ENCODE data around the gene CRISP2. TPM values are rescaled to one million over a fixed set of nuclear protein-coding genes. Genes with fewer than 3 reads are reported as not detected.

Gene CRISP2, protein sequence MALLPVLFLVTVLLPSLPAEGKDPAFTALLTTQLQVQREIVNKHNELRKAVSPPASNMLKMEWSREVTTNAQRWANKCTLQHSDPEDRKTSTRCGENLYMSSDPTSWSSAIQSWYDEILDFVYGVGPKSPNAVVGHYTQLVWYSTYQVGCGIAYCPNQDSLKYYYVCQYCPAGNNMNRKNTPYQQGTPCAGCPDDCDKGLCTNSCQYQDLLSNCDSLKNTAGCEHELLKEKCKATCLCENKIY
- polyA plus RNA-seq, result under 1 TPM in 1 of 4 donors, not detected in 3; 0.30 TPM
- long read RNA-seq, donor 1, result 0 reads
- long read RNA-seq, donor 2, partial matches to known transcripts, result 69 of 96 reads
- long read RNA-seq, donor 2, other reads (novel, unspliced or antisense), result 27 of 96 reads
- long read RNA-seq, donor 3, result 0 reads
- long read RNA-seq, donor 4, result 0 reads
- long read RNA-seq, donor 5, result 0 reads
- long read RNA-seq, donor 6, result 0 reads
- long read RNA-seq, donor 7, result 0 reads
- long read RNA-seq, donor 8, result 0 reads
- long read RNA-seq, donor 9, result 0 reads
- long read RNA-seq, donor 10, result 0 reads

DNA sequence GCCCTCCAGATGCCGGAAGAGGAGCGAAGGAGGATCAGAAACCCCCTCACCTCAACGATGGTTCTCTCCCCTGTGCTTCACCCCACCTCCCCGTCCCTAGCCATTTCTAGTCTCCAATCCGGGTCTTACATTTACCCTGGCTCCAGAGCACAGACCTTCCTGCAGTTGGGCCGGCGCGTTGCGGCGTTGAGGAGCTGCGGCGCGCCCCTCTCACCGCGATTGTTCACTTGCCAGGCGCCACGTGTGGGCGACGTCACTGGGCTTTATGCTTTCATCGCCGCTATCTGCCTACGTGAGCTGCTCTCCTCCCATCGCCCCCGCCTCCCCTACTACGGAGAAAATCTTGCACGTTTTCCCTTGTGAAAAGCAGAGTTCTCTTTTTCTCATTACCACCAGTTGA lies at the start of gene CRISP2:
CRISP2 (minus strand) TSS at position 198 of the 400 bp plus-strand sequence. CDS start 4,347 bp downstream, outside the sequence.
- H3K36me3 ChIP-seq (ENCODE audit: control insufficient read depth in 3 of 3, insufficient read depth in 2 of 3, low read depth in 1 of 3, low read length in 3 of 3), result no peaks in the 10 kb centered on the region
- FAIRE-seq, result no peak
- H3K9me3 ChIP-seq (ENCODE audit: control insufficient read depth in 2 of 2, insufficient read depth in 1 of 2, low read depth in 1 of 2, low read length in 1 of 2), result no peaks in the 10 kb centered on the region
- peaks cover 0 to 5% (median 0%) of the 10 kb centered on the region in 3 donors for H3K27me3 ChIP-seq (ENCODE audit: control insufficient read depth in 3 of 3, insufficient read depth in 3 of 3, low read length in 3 of 3)
- WGBS, 3 donors, result 43 to 49% (median 45%) methylated on average over 26 of the region's 26 CpGs
- H3K4me1 ChIP-seq (ENCODE audit: control insufficient read depth in 3 of 3, insufficient read depth in 2 of 3, low read depth in 1 of 3, low read length in 2 of 3), result no peaks in the 10 kb centered on the region
- peak in 1 of 2 donors; percentile 64 for DNase-seq
- peak within 1 kb of the TSS in 1 of 3 donors; percentile 2 for H3K4me3 ChIP-seq (ENCODE audit: low read depth in 1 of 3, low read length in 3 of 3)
- H3K27ac ChIP-seq (ENCODE audit: low read depth in 1 of 3, low read length in 2 of 3), result no peak within 1 kb of the TSS

DNA sequence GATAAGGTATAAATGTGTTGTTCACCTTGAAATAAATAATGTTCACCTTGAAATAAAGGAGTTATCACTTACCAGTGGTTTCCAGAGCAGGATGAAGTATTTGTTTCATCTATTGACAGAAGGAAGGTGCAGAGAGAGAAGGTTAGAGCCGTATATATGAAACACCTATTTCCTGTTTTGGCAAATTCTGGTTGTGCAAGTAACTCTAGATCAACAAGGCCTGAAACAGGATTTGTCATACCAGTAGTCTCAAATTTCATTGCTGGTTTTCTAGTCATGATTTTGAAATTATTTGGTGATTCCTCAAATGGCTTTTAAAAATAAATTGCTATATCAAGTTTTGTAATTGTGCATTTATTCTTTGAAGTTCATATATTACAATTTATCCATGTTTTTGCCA lies 30.9 kb upstream of the CRISP2 start, which contains the start of gene CRISP3:
CRISP3 (minus strand) TSS at position 130 of the 400 bp plus-strand sequence; CDS start at position 109, 21 bp downstream.
- H3K9me3 ChIP-seq (ENCODE audit: control insufficient read depth in 2 of 2, insufficient read depth in 1 of 2, low read depth in 1 of 2, low read length in 1 of 2), result no peaks in the 10 kb centered on the region
- H3K4me1 ChIP-seq (ENCODE audit: control insufficient read depth in 3 of 3, insufficient read depth in 2 of 3, low read depth in 1 of 3, low read length in 2 of 3), result peaks cover 0 to 5% (median 0%) of the 10 kb centered on the region in 3 donors
- H3K27me3 ChIP-seq (ENCODE audit: control insufficient read depth in 3 of 3, insufficient read depth in 3 of 3, low read length in 3 of 3), result no peaks in the 10 kb centered on the region
- H3K27ac ChIP-seq (ENCODE audit: low read depth in 1 of 3, low read length in 2 of 3), result no peak within 1 kb of the TSS
- no peak within 1 kb of the TSS for H3K4me3 ChIP-seq (ENCODE audit: low read depth in 1 of 3, low read length in 3 of 3)
- 18 to 38% (median 27%) methylated on average over 1 of the region's 1 CpG for WGBS, 3 donors
- no peak for DNase-seq
- H3K36me3 ChIP-seq (ENCODE audit: control insufficient read depth in 3 of 3, insufficient read depth in 2 of 3, low read depth in 1 of 3, low read length in 3 of 3), result no peaks in the 10 kb centered on the region
- FAIRE-seq, result no peak

DNA sequence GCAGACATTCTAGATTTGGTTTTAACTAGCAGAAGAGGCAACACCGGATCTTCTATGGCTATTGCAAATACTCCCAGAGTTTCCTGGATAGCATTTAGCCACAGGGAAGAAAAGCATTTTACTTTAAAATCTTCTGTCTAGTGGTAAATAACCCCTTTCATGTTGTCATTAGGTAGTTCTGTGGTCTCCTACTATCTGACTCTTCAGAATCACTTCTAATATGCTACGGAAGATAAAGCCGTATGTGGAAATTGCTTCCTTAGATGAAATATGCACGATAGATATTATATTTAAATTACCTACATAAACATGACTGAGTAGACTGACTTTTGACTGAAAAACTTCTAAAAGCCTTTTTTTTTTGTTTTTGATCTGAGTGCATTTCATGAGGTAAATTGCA lies 30.1 kb upstream of the CRISP2 start:
- FAIRE-seq (no peak), DNase-seq (no peak)
- Histone ChIP-seq H3K27me3 (ENCODE audit: control insufficient read depth in 3 of 3, insufficient read depth in 3 of 3, low read length in 3 of 3) (no peaks in the 10 kb centered on the region), H3K27ac (ENCODE audit: low read depth in 1 of 3, low read length in 2 of 3) (no peak overlapping the region), H3K36me3 (ENCODE audit: control insufficient read depth in 3 of 3, insufficient read depth in 2 of 3, low read depth in 1 of 3, low read length in 3 of 3) (no peaks in the 10 kb centered on the region), H3K9me3 (ENCODE audit: control insufficient read depth in 2 of 2, insufficient read depth in 1 of 2, low read depth in 1 of 2, low read length in 1 of 2) (no peaks in the 10 kb centered on the region), H3K4me1 (ENCODE audit: control insufficient read depth in 3 of 3, insufficient read depth in 2 of 3, low read depth in 1 of 3, low read length in 2 of 3) (peaks cover 0 to 5% (median 0%) of the 10 kb centered on the region in 3 donors), H3K4me3 (ENCODE audit: low read depth in 1 of 3, low read length in 3 of 3) (no peak overlapping the region)
- 87 to 91% (median 90%) methylated on average over 4 of the region's 4 CpGs for WGBS, 3 donors

DNA sequence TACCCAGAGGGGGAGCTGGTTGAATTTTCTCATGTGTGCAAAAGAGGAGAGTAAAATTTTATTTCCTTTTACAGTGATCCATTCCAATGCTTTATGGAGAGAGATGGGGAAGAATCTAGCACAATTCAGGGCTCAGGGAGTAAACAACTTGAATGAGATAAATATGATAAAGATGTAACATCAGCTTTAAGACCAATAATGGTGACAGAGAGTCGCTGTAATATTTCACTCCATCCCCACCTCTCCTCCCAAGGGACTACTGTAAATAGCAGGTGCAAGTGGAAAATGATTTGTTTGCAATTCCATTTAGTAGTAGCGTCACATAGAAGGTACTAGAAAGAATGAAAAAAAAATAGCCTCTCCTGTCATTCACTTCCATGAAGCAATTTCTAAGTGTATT lies 26.1 kb upstream of the CRISP2 start:
- Histone ChIP-seq H3K27me3 (ENCODE audit: control insufficient read depth in 3 of 3, insufficient read depth in 3 of 3, low read length in 3 of 3) (no peaks in the 10 kb centered on the region), H3K9me3 (ENCODE audit: control insufficient read depth in 2 of 2, insufficient read depth in 1 of 2, low read depth in 1 of 2, low read length in 1 of 2) (no peaks in the 10 kb centered on the region), H3K4me3 (ENCODE audit: low read depth in 1 of 3, low read length in 3 of 3) (no peak overlapping the region), H3K36me3 (ENCODE audit: control insufficient read depth in 3 of 3, insufficient read depth in 2 of 3, low read depth in 1 of 3, low read length in 3 of 3) (no peaks in the 10 kb centered on the region), H3K27ac (ENCODE audit: low read depth in 1 of 3, low read length in 2 of 3) (no peak overlapping the region), H3K4me1 (ENCODE audit: control insufficient read depth in 3 of 3, insufficient read depth in 2 of 3, low read depth in 1 of 3, low read length in 2 of 3) (no peaks in the 10 kb centered on the region)
- FAIRE-seq (no peak), DNase-seq (no peak)
- 63 to 81% (median 67%) methylated on average over 2 of the region's 2 CpGs for WGBS, 3 donors

DNA sequence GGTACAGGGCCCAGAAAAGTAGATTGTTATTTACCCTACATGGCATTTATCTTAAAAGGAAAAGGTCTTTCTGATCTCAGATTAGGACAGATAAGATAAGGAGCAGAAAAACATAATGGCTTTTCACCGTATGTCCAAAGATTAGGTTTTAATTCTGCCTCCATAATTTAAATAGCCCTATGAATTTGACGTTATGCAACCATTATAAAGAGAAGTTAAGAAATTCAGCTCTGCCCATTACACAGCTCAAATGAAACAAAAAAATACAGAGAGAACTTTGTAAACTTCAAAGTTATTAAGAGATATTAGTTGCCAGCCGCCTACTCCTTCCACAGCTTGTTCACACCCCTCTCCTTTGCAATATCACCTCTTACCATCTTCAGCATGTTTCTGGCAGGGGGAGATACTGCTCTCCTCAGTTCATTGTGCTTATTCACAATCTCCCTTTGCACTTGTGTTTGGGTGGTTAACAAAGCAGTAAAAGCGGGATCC lies 22.7 kb upstream of the CRISP2 start:
- no peaks in the 10 kb centered on the region for H3K9me3 ChIP-seq (ENCODE audit: control insufficient read depth in 2 of 2, insufficient read depth in 1 of 2, low read depth in 1 of 2, low read length in 1 of 2)
- H3K27me3 ChIP-seq (ENCODE audit: control insufficient read depth in 3 of 3, insufficient read depth in 3 of 3, low read length in 3 of 3), result no peaks in the 10 kb centered on the region
- no peak for FAIRE-seq
- no peak overlapping the region for H3K4me3 ChIP-seq (ENCODE audit: low read depth in 1 of 3, low read length in 3 of 3)
- WGBS, 3 donors, result 19 to 59% (median 38%) methylated on average over 4 of the region's 4 CpGs
- DNase-seq, result no peak
- no peaks in the 10 kb centered on the region for H3K36me3 ChIP-seq (ENCODE audit: control insufficient read depth in 3 of 3, insufficient read depth in 2 of 3, low read depth in 1 of 3, low read length in 3 of 3)
- no peaks in the 10 kb centered on the region for H3K4me1 ChIP-seq (ENCODE audit: control insufficient read depth in 3 of 3, insufficient read depth in 2 of 3, low read depth in 1 of 3, low read length in 2 of 3)
- no peak overlapping the region for H3K27ac ChIP-seq (ENCODE audit: low read depth in 1 of 3, low read length in 2 of 3)

DNA sequence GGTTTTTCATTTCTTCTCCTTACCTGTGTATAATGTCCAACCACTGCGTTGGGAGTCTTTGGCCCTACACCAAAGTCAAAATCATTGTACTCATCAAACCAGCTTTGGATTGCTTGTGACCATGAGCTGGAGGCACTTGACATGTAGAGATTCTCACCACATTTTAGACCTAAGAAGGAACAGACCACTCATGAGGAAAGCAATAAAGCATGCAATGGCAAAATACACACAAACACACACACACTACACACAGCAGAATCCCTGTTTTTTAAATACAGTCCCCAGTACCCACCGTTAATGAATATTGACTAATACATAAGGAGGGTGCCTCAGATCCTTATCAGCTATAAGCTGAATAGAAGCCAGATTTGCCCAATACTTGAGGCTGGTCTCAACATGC lies 20.3 kb upstream of the CRISP2 start:
- Histone ChIP-seq H3K27me3 (ENCODE audit: control insufficient read depth in 3 of 3, insufficient read depth in 3 of 3, low read length in 3 of 3) (no peaks in the 10 kb centered on the region), H3K27ac (ENCODE audit: low read depth in 1 of 3, low read length in 2 of 3) (no peak overlapping the region), H3K4me1 (ENCODE audit: control insufficient read depth in 3 of 3, insufficient read depth in 2 of 3, low read depth in 1 of 3, low read length in 2 of 3) (no peaks in the 10 kb centered on the region), H3K4me3 (ENCODE audit: low read depth in 1 of 3, low read length in 3 of 3) (no peak overlapping the region), H3K36me3 (ENCODE audit: control insufficient read depth in 3 of 3, insufficient read depth in 2 of 3, low read depth in 1 of 3, low read length in 3 of 3) (no peaks in the 10 kb centered on the region), H3K9me3 (ENCODE audit: control insufficient read depth in 2 of 2, insufficient read depth in 1 of 2, low read depth in 1 of 2, low read length in 1 of 2) (no peaks in the 10 kb centered on the region)
- FAIRE-seq, result no peak
- DNase-seq, result no peak
- WGBS, 3 donors, result 32 to 72% (median 41%) methylated on average over 2 of the region's 2 CpGs

DNA sequence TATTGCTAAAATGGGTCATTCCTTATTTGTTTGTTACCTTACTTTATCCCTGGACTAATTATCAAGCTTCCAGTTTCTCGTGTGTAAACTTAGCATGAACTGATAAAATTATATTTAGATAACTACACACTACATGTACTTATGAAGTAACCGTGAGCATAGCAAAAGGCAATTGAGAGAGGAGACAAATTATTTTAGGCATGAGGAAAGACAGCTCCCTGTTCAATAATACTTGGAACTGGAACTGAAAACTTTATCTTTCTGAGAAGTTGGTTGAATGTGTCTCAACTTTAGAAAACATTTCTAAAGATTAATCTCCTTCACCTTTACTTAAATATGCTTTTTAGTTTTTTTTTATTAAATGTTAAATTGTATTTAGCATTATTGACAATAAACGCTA lies 19.4 kb upstream of the CRISP2 start:
- no peak for DNase-seq
- no peaks in the 10 kb centered on the region for H3K4me1 ChIP-seq (ENCODE audit: control insufficient read depth in 3 of 3, insufficient read depth in 2 of 3, low read depth in 1 of 3, low read length in 2 of 3)
- WGBS, 3 donors, result 67 to 81% (median 67%) methylated on average over 3 of the region's 3 CpGs
- H3K27ac ChIP-seq (ENCODE audit: low read depth in 1 of 3, low read length in 2 of 3), result no peak overlapping the region
- no peak overlapping the region for H3K4me3 ChIP-seq (ENCODE audit: low read depth in 1 of 3, low read length in 3 of 3)
- H3K36me3 ChIP-seq (ENCODE audit: control insufficient read depth in 3 of 3, insufficient read depth in 2 of 3, low read depth in 1 of 3, low read length in 3 of 3), result no peaks in the 10 kb centered on the region
- H3K9me3 ChIP-seq (ENCODE audit: control insufficient read depth in 2 of 2, insufficient read depth in 1 of 2, low read depth in 1 of 2, low read length in 1 of 2), result no peaks in the 10 kb centered on the region
- no peak for FAIRE-seq
- no peaks in the 10 kb centered on the region for H3K27me3 ChIP-seq (ENCODE audit: control insufficient read depth in 3 of 3, insufficient read depth in 3 of 3, low read length in 3 of 3)

DNA sequence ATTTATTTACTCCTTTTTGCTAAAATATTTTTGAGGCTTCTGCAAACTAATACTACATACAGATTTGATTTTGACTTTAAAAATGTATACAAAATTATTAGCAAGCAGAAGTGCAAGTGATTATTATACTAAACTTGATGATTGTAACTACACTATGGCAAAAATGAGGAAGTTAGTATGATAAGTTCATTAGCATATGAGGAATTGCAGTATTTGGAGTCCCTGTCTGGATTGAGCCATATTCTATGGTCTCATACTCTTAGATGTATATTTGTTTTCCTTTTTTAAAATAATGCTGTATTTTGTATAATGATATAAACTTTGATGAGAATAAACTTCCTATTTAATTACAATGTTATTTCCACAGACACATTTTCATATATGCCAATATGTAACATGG lies 16.9 kb upstream of the CRISP2 start:
- H3K27me3 ChIP-seq (ENCODE audit: control insufficient read depth in 3 of 3, insufficient read depth in 3 of 3, low read length in 3 of 3), result no peaks in the 10 kb centered on the region
- FAIRE-seq, result no peak
- no peak overlapping the region for H3K4me3 ChIP-seq (ENCODE audit: low read depth in 1 of 3, low read length in 3 of 3)
- no peak overlapping the region for H3K27ac ChIP-seq (ENCODE audit: low read depth in 1 of 3, low read length in 2 of 3)
- H3K9me3 ChIP-seq (ENCODE audit: control insufficient read depth in 2 of 2, insufficient read depth in 1 of 2, low read depth in 1 of 2, low read length in 1 of 2), result no peaks in the 10 kb centered on the region
- H3K36me3 ChIP-seq (ENCODE audit: control insufficient read depth in 3 of 3, insufficient read depth in 2 of 3, low read depth in 1 of 3, low read length in 3 of 3), result no peaks in the 10 kb centered on the region
- DNase-seq, result no peak
- no peaks in the 10 kb centered on the region for H3K4me1 ChIP-seq (ENCODE audit: control insufficient read depth in 3 of 3, insufficient read depth in 2 of 3, low read depth in 1 of 3, low read length in 2 of 3)
